T47D (cell line): ENCODE measurements around the gene ERC2.

Experiments used
- DNase-seq, 2 experiments: peaks; one replicate each; pipeline versions ENCODE4 v3.0.0 to v3.0.0-alpha.2; 2011 to 2012; ENCODE audit warnings: low read depth in 1 of 2, low spot score in 1 of 2
- JUND ChIP-seq: IDR thresholded peaks from 2 replicates; pipeline ENCODE4 v1.6.1; 2012; ENCODE audit warnings: low read depth
- in situ Hi-C: cut with HindIII; loops from 2 replicates; pipeline ENCODE4 v1.10.0; 2016; ENCODE audit warnings: low sequenced_read_pairs, low pct_unique_long_range_greater_than_20kb

ERC2 gene

GRCh38 chr3:56415652-56416051 is 52.6 kb downstream of the ERC2 start:
- no peak for TF ChIP-seq JUND
- DNase-seq: no peak
- in situ Hi-C loops: no loop called here

DNA sequence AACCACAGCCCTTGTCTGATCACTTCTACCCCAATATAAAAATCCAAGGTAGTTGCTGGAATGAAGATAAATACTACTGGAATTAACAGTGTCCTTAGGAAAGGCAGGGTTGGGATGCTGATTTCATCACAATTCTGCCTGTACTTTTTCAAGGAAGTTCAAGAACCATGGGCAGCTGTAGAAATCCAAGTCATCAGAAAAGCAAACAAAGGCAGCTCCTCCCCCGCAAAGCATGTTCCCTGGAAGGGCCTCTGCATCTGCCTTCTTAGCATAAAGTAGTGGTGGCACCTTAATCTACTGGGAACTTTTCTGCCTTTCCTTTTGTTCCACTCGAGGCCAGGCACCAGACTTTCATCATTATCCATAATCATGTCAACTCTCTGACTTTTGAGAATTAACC is 54.4 kb downstream of the ERC2 start:
- peak in 1 of 2 experiments; percentile 13 for DNase-seq
- in situ Hi-C loops: no loop called here
- no peak for TF ChIP-seq JUND

DNA sequence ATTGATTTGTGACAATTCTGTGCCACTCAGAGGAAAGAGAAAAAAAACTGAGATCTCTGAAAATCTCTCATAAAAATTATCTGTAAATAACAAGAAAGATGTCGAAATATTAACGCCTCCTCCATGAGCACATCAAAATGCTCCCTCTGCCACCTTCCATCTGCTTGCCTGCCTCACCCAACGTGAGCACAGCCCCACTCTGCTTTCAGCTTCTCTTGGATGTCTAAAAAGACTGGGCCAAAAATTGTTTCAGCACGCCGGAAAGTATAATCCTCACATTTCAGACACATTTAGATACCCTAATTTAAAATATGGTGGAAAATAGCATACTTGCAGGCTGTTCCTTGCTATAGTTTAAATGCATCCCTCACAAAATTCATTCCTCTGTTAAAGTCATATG is 57.1 kb downstream of the ERC2 start:
- no peak for DNase-seq
- in situ Hi-C loops: no loop called here
- TF ChIP-seq JUND: no peak

DNA sequence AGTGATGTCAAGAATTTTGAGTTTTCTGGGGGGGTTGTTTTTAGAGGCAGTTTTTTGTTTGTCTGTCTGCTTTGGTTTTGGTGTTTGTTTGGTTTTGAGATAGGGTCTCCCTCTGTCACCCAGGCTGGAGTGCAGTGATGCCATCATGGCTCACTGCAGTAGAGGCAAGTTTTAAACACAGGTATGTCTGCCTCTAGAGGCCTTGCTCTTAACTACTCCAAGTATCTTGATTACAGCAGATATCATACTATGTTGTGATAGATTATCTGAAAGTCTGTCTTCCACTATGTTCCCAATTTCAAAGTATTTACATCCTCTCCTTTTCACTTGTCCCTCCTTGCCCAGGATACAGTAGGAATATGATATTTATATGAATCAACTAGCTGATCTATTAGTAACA is 57.7 kb downstream of the ERC2 start:
- no peak for DNase-seq
- in situ Hi-C loops: no loop called here
- TF ChIP-seq JUND: no peak

DNA sequence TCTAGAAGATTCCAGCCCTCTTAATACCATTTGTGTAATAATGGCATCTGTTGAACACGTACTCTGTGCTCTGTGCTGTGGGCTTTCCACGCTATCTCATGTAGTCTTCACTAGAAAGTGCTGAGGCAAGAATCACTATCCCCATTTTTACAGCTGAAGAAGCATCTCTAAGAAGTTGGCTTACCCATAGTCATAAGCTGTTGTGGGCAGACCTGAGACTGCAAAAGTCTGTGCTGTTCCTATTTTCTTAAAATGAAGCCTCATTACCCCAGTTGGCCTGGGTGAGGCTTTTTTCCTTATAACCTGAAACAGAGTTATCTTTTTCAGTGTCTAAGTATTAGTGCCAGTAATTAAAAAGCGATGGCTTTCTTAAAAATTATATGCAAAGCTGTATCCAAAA is 58.5 kb downstream of the ERC2 start:
- in situ Hi-C loops: no loop called here
- no peak for DNase-seq
- no peak for TF ChIP-seq JUND

DNA sequence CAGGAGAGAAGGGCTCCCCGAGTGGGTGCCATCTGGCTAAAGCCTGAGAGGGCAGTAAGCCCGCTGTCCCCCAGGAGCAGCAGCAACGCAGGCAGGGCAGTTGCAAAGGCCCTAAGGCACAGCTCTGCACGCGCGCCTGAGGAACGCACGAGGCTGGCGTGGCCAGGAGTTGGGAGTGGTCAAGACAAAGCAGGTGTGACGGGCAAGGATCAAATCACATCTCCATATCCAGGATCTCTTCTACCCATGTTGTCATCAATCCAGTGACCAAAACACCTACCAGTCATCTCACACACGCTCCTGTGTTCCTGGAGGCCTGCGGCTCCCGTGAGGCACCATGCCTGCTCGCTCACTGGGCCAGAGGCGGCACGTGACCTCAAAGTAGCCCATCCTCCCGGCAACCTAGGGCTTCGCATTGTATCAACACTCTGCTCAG is 59.5 kb downstream of the ERC2 start:
- in situ Hi-C loops: no loop called here
- TF ChIP-seq JUND: no peak
- DNase-seq: no peak

DNA sequence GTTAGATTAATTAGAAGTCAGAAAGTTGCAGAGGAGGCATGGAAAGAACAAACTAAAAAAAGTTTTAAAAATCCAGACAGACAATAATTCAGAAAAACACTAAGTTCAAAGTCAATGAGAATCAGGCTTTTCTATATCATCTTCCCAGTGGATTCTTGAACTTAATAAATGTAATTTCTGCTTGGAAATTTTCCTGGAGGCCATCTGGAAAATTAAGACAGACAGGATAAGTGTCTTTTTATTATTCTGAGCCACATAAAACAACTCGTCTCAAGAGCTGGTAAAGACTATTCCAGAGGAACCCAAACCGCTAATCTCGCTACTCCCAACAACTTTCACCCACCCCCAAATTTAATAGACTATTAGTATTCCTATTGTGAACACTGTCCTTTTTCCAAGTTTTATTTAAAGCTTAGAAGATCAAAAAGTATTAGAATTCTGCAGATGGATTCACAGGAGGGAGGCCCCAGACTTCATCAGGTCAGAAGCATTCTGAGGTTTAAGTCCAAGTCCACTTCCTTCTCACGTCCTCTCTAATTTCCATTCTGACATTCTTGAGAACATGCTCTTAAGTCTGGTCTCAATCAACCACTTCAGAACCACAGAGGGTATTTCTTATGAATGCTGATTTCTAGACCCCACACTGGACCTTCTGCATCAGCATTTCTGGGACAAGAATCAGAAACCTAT is 61.3 kb downstream of the ERC2 start:
- no peak for DNase-seq
- in situ Hi-C loops: no loop called here
- no peak for TF ChIP-seq JUND

GRCh38 chr3:56404884-56405283 is 63.4 kb downstream of the ERC2 start:
- in situ Hi-C loops: no loop called here
- no peak for TF ChIP-seq JUND
- no peak for DNase-seq

- TF ChIP-seq JUND: no peak
- DNase-seq: no peak
- in situ Hi-C loops: no loop called here
Observed at GRCh38 chr3:56398659-56399058, 69.6 kb downstream of the ERC2 start.

DNA sequence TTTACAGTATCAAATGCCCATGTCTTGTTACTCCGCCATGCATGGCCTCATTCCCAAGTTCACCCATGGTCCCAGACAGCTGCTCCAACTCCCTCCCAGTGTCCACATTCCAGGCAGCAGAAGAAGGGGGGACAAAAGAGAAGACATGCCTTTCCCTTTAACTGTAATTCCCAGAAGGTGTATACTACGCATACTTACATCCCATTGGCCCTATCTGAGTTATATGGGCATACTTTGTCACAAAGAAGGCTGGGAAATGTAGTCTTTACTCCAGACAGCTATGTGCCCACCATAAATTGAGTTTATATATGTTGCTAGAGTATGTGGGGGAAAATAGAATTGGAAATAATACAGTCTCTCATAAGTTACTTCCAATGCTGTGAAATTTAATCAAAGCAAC is 70.5 kb downstream of the ERC2 start:
- DNase-seq: no peak
- no peak for TF ChIP-seq JUND
- in situ Hi-C loops: no loop called here

- TF ChIP-seq JUND: no peak
- in situ Hi-C loops: no loop called here
- no peak for DNase-seq
Observed at GRCh38 chr3:56389183-56389830, 79.0 kb downstream of the ERC2 start.

DNA sequence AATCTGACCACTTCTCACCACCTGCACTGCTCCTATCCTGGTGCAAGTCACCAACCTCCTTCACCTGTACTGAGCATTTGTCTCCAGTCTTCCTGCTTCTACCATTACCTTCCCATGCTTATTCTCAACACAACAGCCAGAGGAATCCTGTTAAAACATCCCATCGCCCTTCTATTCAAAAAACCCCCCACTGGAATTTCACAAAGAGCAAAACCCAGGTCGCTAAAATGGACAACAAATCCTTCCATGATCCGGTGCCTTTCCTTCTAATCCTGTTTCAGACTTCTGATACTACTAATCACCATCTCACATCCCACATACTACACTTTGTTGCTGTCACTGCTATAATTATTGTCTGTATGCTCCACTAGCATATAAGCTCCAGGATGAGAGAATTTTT is 85.2 kb downstream of the ERC2 start:
- DNase-seq: no peak
- in situ Hi-C loops: no loop called here
- no peak for TF ChIP-seq JUND

GRCh38 chr3:56379723-56380287 is 88.5 kb downstream of the ERC2 start:
- TF ChIP-seq JUND: no peak
- in situ Hi-C loops: no loop called here
- DNase-seq: no peak
